ENCODE measurements around the gene PGGT1B. TPM values are rescaled to one million over a fixed set of nuclear protein-coding genes. Genes with fewer than 3 reads are reported as not detected.

The PGGT1B gene
- total and polyA plus RNA-seq, 2 of the 8 experiments (the other 6 are each of a cell fraction or from before 2014, with no cell fraction given), result 1.9 to 43.1 TPM

- no peak for TF ChIP-seq GTF2F1 (IDR thresholded peaks at IDR 0.05; ENCODE audit: borderline replicate concordance, low read depth, low read length)
- TF ChIP-seq POLR2AphosphoS5 (IDR thresholded peaks at IDR 0.05; ENCODE audit: low read depth, low read length), result peak; percentile 84; the same call in 1 of the 2 replicates
Observed at GRCh38 chr5:115262321-115263077, at the start of gene PGGT1B (continued).

Measured in H1 (cell line).